Hepatocyte (in vitro differentiated cells): ENCODE data around the gene DNAL4. TPM values are rescaled to one million over a fixed set of nuclear protein-coding genes. Genes with fewer than 3 reads are reported as not detected.

Experiments used
- DNase-seq: peaks from one replicate; pipeline ENCODE4 v3.0.0-alpha.2; 2016; ENCODE audit warnings: low spot score
- H2AFZ ChIP-seq: fragments of 200-600 bp; sonication (generic); 2 replicates; pipeline ENCODE4 v1.6.0; 2016; ENCODE audit warnings: antibody characterized with exemption, mild to moderate bottlenecking
- H3K27ac ChIP-seq: fragments of 200-600 bp; sonication (generic); 2 replicates; pipeline ENCODE4 v1.5.1; 2016; ENCODE audit warnings: mild to moderate bottlenecking
- H3K27me3 ChIP-seq: fragments of 200-600 bp; sonication (generic); 2 replicates; pipeline ENCODE4 v1.6.1; 2016
- H3K36me3 ChIP-seq: fragments of 200-600 bp; sonication (generic); replicated peaks from 2 replicates; pipeline ENCODE4 v1.5.1; 2016; ENCODE audit warnings: low read depth; ENCODE audit not compliant: insufficient read depth
- H3K4me1 ChIP-seq: fragments of 200-600 bp; sonication (generic); 2 replicates; pipeline ENCODE4 v1.5.1; 2016; ENCODE audit warnings: mild to moderate bottlenecking, moderate library complexity; ENCODE audit not compliant: insufficient read depth
- H3K4me2 ChIP-seq: fragments of 200-600 bp; sonication (generic); 2 replicates; pipeline ENCODE4 v1.6.0; 2016
- H3K4me3 ChIP-seq: fragments of 200-600 bp; sonication (generic); 2 replicates; pipeline ENCODE4 v1.5.1; 2016; ENCODE audit warnings: mild to moderate bottlenecking
- H3K79me2 ChIP-seq: fragments of 200-600 bp; sonication (generic); 2 replicates; pipeline ENCODE4 v1.6.0; 2017; ENCODE audit warnings: mild to moderate bottlenecking
- H3K9me2 ChIP-seq: fragments of 200-600 bp; sonication (generic); replicated peaks from 2 replicates; pipeline ENCODE4 v1.6.0; 2017; ENCODE audit warnings: mild to moderate bottlenecking; ENCODE audit not compliant: insufficient read depth
- H3K9me3 ChIP-seq: fragments of 200-600 bp; sonication (generic); 2 replicates; pipeline ENCODE4 v1.5.1; 2016; ENCODE audit warnings: low read depth, mild to moderate bottlenecking
- H4K20me1 ChIP-seq: fragments of 200-600 bp; sonication (generic); 2 replicates; pipeline ENCODE4 v1.6.0; 2016; ENCODE audit warnings: mild to moderate bottlenecking; ENCODE audit not compliant: insufficient read depth, poor library complexity, severe bottlenecking
- CTCF ChIP-seq: fragments of 200-600 bp; sonication (generic); IDR thresholded peaks from 2 replicates; pipeline ENCODE4 v1.5.1; 2016; ENCODE audit warnings: antibody characterized with exemption, mild to moderate bottlenecking; ENCODE audit not compliant: poor library complexity
- EZH2 ChIP-seq: fragments of 200-600 bp; sonication (generic); IDR thresholded peaks from 2 replicates; pipeline ENCODE4 v1.6.1; 2016; ENCODE audit warnings: antibody characterized with exemption, mild to moderate bottlenecking, borderline replicate concordance
- EZH2phosphoT487 ChIP-seq: fragments of 200-600 bp; sonication (generic); IDR thresholded peaks from one replicate; pipeline ENCODE4 v1.6.1; 2018; ENCODE audit warnings: antibody characterized with exemption, mild to moderate bottlenecking, low read depth, moderate library complexity; ENCODE audit not compliant: unreplicated experiment, severe bottlenecking
- WGBS: methylation state at CpG from one replicate; pipeline ENCODE4 v1.1.6; 2016; ENCODE audit warnings: low lambda C conversion rate; ENCODE audit errors: missing lambda C conversion rate; 5-methylcytosine and 5-hydroxymethylcytosine counted together
- polyA plus RNA-seq: library from polyadenylated mRNA; unstranded; fragments of >200 nt; fragmentation: Nextera tagmentation; extraction: Ambion mirVana; gene quantifications from 2 replicates; pipeline ENCODE4 v1.2.1, GENCODE V29; 2016
- total RNA-seq: library from RNA; depleted of rRNA; stranded (reverse); fragments of >200 nt; gene quantifications from 2 replicates; pipeline ENCODE4 v1.2.3, GENCODE V29; 2014

DNAL4 gene
- total and polyA plus RNA-seq, 2 experiments from 2014 or later = 11.9 to 21.5 TPM

- Histone ChIP-seq H3K9me3 (no peaks in the 10 kb centered on the region), H3K36me3 (no peaks in the 10 kb centered on the region), H3K9me2 (no peaks in the 10 kb centered on the region), H4K20me1 (no peaks in the 10 kb centered on the region), H3K27ac (no peak overlapping the region), H2AFZ (no peak overlapping the region), H3K4me1 (no peaks in the 10 kb centered on the region), H3K4me3 (no peak overlapping the region), H3K4me2 (no peak overlapping the region), H3K27me3 (no peaks in the 10 kb centered on the region), H3K79me2 (no peaks in the 10 kb centered on the region)
- TF ChIP-seq CTCF (no peak), EZH2phosphoT487 (no peak), EZH2 (no peak)
- DNase-seq = no peak
- WGBS = 94% methylated on average over 19 of the region's 21 CpGs
These were observed 56.5 kb downstream of the DNAL4 start for GRCh38 chr22:38737302-38738060.

GRCh38 chr22:38736257-38736570 lies 57.7 kb downstream of the DNAL4 start:
- WGBS = 92% methylated on average over 7 of the region's 7 CpGs
- H3K4me3 ChIP-seq = no peak overlapping the region
- no peaks in the 10 kb centered on the region for H3K79me2 ChIP-seq
- TF ChIP-seq EZH2phosphoT487 = no peak
- no peak for TF ChIP-seq EZH2
- no peak for TF ChIP-seq CTCF
- H3K4me2 ChIP-seq = no peak overlapping the region
- no peaks in the 10 kb centered on the region for H3K4me1 ChIP-seq
- no peaks in the 10 kb centered on the region for H3K36me3 ChIP-seq
- H2AFZ ChIP-seq = no peak overlapping the region
- H3K9me3 ChIP-seq = no peaks in the 10 kb centered on the region
- DNase-seq = no peak
- no peaks in the 10 kb centered on the region for H4K20me1 ChIP-seq
- no peak overlapping the region for H3K27ac ChIP-seq
- H3K27me3 ChIP-seq = no peaks in the 10 kb centered on the region
- H3K9me2 ChIP-seq = no peaks in the 10 kb centered on the region

GRCh38 chr22:38735465-38736256 lies 58.3 kb downstream of the DNAL4 start:
- no peaks in the 10 kb centered on the region for H3K9me2 ChIP-seq
- no peaks in the 10 kb centered on the region for H3K4me1 ChIP-seq
- no peaks in the 10 kb centered on the region for H3K36me3 ChIP-seq
- H3K4me3 ChIP-seq = no peak overlapping the region
- DNase-seq = no peak
- no peak overlapping the region for H3K4me2 ChIP-seq
- no peaks in the 10 kb centered on the region for H3K79me2 ChIP-seq
- no peaks in the 10 kb centered on the region for H3K27me3 ChIP-seq
- 90% methylated on average over 15 of the region's 15 CpGs for WGBS
- no peaks in the 10 kb centered on the region for H4K20me1 ChIP-seq
- no peaks in the 10 kb centered on the region for H3K9me3 ChIP-seq
- no peak overlapping the region for H2AFZ ChIP-seq
- TF ChIP-seq CTCF = no peak
- TF ChIP-seq EZH2 = no peak
- TF ChIP-seq EZH2phosphoT487 = no peak
- H3K27ac ChIP-seq = no peak overlapping the region
